CD4-positive, alpha-beta T cell treated with Interleukin-10 for 1 hour (primary cell): Measurements from ENCODE around the gene XRCC6.
"Not testable (repeated sequence)": the region's sequence is repeated elsewhere in the genome, so short reads cannot be mapped to it uniquely, and the experiment has no call there.

Experiments used
- DNase-seq: peaks from one replicate; pipeline ENCODE4 v3.0.0-alpha.2; 2020

XRCC6 gene

DNA sequence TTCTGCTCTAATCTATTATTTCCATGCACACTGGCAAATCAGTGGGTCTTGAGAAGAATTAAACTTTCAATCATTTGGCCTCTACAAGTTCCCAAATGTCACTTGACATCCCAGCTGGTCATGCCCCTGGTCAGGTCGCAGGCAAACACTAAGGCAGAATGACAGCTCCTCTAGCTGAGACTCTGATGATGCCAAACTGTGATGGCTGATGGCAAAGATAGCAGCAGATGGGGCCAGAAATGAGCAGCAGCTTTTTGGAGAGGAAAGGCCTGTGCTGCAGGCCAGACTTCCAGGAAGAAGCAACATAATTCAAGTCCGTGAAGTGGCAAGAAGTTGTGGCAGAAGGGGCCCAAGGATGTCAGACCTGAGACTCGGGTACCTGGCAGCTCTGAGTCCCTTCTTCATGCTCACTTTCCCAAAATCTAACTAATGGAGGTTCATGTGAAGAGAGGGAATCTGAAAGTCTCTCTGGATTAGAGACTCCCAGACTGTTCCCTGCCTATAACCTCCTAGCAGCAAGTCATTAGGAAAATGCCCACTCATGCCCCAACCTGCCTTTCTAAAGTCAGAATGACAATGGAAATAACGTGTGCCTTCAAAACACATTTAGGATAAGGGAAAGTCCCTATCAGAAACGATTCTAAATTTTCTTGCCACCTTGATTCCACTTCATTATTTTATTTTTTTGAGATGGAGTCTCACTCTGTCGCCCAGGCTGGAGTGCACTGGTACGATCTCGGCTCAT is 22.0 kb upstream of the XRCC6 start:
- DNase-seq, result no peak

DNA sequence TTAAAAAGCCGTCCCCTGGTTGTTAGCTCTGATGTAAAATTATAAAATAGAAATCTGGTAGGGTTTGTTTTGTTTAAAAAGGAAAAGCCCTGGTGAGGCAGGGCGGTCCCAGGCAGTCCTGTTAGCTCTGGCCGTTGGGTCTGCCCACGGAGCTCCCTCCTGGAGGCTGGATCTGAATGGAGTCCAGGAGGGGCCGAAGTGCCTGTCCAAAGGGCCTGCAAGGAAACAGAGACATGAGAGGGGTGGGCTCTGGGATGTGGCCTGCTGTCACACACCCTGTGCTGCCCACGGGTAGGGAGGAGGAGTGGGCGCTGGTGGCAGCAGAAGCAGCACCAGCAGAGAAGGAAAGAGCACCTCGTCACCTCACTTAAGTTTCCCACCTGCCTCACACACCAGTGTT is 20.1 kb upstream of the XRCC6 start:
- no peak for DNase-seq

DNA sequence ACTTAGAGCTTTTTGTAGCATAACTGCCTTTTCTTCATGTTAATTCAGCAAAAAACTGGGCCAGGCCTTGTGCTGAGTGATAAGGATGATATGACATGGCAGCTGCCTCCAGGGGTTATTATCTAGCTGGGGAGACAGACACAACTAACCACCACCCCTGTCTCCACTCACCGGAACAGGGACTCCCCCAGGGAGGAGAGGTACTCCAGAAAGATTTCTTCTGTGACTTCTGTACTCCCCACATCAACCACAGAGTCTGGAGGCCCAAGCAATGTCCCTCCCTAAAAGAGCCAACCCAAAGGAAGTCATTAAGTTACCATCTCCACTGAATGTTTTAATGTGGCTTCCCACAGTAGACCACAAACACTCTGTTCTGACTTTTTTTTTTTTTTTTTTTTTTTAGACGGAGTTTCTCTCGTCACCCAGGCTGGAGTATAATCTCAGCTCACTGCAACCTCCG is 17.2 kb upstream of the XRCC6 start:
- peak; percentile 83 for DNase-seq

DNA sequence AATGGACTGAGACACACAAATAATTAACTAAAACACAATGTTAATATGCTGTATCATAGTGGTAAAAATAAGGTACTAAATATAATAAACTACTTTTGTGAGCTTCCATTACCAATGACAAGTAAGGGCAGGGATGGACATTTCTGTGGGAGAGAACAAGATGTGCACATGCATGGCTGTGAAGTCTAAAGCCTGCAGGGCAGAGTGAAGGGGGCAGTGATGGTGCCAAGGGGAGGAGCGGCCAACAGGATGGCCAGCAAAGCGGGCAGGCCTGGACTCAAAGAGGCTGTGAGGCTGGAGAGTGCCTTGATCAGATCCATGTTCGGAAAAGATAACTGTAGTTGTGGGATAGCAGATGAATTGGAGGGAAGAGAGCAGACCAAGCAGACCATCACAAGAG is 12.7 kb upstream of the XRCC6 start:
- no peak for DNase-seq

DNA sequence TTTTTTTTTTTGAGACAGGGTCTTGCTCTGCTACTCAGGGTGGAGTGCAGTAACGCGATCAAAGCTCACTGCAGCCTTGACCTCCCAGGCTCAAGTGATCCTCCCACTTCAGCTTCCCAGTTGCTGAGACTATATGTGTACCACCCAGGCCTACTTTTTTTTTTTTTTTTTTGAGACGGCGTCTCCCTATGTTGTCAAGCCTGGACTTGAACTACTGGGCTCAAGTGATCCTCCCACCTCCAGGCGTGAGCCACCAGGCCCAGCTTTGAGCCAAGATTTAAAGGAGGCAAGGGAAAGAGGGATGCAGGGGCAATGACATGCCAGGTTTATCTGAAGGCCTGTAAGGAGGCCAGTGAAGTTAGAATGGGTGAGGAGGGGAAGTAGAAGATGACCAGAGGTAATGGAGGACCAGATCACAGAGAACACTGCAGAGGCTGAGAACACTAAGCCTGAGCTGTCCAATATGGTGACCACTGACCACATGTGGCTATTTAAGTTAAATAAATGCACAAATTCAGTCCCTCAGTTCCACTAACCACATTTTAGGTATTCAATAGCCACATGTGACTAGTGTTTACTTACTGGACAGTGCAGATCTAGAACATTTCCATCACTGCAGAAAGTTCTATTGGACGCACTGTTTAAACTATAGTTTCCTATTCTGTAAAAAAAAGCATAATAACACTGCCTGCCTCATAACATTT is 8.3 kb upstream of the XRCC6 start:
- no peak for DNase-seq

DNA sequence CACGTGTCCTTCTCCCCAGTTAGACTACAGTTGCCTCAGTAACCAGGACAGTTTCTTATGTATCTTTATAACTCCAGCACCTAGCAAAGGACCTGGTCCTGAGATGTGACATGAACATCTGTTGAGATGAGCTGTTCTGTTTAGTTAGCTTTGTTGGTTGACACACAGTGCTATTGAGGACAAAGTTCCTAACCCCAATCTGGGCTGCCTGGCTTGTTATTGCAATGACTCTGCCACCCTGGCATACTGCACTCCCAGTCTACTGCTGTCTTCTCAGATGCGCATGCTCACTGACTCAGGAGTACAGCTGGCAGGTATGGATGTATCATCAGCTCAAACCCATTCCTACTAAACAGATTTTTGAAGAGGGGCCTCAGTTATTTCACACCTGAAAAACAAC is 7.6 kb upstream of the XRCC6 start:
- no peak for DNase-seq

DNA sequence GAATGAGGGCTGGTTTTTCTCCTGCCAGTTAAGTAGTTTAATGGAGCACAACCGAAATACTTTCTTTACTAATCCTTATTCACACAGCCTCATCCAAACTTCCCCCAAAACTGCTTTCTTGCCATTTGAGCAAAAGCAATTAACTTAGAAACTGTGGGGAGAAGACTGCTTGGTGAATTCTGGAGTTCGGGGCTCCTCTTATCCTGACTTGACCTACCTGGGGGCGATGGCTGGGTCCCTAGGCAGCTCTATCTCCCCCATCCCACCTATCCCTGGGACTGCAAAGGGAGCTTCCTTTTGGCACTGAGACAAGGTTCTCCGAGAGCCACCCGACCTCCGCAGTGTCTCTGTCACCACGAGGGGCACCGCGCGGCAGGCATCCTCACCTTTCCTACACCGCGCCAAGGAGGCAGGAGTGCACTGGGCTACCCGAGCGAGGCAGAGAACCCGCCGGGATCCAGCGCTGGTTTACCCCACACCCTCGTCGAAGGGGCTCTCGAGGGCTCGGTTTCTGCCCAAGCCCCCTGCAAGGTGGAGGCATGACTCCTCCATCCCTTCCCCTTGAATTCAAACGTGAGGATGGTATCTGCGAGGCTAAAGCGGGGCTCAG is 1.0 kb upstream of the XRCC6 start:
- DNase-seq, result peak; percentile 43

DNA sequence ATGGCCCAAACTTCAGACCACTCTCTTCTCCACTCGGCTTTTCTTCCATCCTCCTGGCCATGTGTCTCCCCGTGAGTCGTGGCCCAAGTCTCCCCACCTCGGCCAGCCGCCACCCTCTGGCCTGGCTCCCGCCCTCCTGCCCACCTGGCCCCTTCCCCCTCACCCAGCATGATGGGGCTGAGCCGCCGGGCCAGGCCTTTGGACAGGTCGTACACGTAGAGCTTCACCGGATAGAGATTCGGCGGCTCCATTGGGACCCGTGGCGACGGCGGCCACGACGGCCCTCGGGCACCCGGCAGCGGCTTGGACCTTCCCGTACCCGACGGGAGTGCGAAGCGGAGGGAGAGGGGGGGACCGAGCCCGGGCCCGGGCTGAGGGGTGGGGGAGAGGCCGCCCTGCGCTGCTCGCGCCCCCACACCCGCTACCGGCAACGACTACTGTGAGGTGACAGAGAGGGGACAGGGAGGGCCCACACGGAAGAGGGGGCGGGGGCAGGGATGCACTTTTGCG is 451 bp upstream of the XRCC6 start, which contains the start of gene DESI1:
Gene DESI1 (minus strand): TSS at position 455 of the 510 bp plus-strand sequence. CDS start 204 bp downstream, at position 251.
- DNase-seq, result no peak

DNA sequence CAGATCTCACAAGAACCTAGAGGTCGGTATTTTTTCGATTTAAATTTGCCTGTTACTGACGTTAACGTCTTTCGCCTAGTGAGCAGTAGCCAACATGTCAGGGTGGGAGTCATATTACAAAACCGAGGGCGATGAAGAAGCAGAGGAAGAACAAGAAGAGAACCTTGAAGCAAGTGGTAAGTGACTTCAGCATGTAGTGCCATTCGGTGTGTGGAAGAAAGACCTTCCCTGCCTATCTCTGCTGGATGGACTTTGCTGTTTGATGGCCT is 750 bp downstream of the XRCC6 start:
- DNase-seq, result no peak

DNA sequence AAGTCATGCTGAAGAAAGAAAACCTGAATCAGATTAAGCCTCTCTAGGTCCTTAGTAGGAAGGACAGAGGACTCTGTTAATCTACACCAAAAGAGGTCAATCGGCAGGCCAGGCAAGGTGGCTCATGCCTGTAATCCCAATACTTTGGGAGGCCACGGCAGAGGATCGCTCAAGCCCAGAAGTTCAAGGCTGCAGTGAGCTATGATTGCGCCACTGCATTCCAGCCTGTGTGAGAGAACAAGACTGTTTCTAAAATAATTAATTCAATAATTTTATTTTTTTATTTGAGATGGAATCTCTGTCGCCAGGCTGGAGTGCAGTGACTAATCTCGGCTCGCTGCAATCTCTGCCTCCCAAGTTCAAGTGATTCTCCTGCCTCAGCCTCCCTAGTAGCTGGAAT is 4.5 kb downstream of the XRCC6 start:
- no peak for DNase-seq

DNA sequence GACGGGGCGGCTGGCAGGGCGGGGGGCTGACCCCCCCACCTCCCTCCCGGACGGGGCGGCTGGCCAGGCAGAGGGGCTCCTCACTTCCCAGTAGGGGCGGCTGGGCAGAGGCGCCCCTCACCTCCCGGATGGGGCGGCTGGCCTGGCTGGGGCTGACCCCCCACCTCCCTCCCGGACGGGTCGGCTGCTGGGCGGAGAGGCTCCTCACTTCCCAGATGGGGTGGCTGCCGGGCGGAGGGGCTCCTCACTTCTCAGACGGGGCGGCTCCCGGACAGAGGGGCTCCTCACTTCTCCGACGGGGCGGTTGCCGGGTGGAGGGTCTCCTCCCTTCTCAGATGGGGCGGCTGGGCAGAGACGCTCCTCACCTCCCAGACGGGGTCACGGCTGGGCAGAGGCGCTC is 10.0 kb downstream of the XRCC6 start:
- DNase-seq, result not testable (repeated sequence)

DNA sequence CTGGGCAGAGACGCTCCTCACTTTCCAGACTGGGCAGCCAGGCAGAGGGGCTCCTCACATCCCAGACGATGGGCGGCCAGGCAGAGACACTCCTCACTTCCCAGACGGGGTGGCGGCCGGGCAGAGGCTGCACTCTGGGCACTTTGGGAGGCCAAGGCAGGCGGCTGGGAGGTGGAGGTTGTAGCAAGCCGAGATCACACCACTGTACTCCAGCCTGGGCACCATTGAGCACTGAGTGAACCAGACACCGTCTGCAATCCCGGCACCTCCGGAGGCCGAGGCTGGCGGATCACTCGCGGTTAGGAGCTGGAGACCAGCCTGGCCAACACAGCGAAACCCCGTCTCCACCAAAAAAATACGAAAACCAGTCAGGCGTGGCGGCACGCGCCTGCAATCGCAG is 10.5 kb downstream of the XRCC6 start:
- not testable (repeated sequence) for DNase-seq

DNA sequence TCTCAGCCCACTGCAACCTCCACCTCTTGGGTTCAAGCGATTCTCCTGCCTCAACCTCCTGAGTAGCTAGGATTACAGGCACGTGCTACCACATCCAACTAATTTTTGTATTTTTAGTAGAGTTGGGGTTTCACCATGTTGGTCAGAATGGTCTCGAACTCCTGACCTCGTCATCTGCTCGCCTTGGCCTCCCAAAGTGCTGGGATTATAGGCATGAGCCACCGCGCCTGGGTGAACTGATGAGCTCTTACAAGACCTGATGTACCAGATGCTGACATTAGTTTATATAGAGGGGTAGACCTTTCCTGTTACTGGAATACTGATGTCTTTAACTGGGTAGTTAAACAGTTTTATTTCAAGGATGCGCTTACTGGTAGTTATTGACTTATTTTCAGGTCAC is 13.5 kb downstream of the XRCC6 start:
- not testable (repeated sequence) for DNase-seq

DNA sequence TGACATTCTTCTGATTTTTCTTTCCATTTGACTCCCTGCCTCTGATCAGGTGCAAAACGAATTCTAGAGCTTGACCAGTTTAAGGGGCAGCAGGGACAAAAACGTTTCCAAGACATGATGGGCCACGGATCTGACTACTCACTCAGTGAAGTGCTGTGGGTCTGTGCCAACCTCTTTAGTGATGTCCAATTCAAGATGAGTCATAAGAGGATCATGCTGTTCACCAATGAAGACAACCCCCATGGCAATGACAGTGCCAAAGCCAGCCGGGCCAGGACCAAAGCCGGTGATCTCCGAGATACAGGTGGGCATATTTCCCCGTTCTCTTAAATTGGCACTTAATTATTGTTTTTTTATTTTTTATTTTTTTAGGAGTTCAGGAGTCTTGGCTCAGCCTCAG is 15.4 kb downstream of the XRCC6 start:
- DNase-seq, result no peak

DNA sequence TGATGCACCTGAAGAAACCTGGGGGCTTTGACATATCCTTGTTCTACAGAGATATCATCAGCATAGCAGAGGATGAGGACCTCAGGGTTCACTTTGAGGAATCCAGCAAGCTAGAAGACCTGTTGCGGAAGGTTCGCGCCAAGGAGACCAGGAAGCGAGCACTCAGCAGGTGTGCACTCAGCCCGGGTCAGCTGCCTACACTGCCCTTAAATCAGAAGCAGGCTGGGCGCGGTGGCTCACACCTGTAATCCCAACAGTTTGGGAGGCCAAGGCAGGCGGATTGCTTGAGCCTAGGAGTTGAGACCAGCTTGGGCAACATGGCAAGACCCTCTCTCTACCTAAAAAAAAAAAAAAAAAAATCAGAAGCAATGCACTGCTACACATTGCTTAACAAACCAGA is 16.5 kb downstream of the XRCC6 start:
- DNase-seq, result not testable (repeated sequence)

DNA sequence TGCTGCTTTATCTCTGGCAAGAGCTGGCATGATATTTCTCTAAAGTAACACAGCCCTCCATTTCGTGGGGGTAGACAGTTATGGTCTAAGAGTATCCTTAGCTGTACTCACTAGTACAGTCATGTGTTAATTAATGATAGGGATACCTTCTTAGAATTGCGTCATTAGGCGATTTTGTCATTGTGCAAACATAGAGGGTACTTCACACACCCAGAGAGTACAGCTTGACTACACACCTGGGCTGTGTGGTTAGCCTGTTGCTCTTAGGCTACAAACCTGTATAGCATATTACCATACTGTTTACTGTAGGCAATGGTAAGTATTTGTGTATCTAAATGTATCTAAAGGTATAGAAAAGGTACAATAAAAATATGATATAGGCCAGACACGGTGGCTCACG is 17.0 kb downstream of the XRCC6 start:
- DNase-seq, result no peak

DNA sequence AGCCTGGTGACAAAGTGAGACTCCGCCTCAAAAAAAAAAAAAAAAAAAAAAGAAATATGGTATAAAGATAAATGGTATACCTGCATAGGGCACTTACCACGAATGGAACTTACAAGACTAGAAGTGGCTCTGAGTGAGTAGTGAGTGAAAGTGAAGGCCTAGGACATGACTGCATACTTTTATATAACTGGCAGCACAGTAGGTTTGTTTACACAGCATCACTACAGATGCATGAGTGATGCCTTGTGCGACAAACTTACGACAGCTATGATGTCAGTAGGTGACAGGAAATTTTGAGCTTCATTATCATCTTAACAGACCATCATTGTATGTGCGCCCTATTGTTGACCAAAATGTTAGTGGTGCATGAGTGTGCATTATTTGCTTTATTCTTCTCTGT is 17.7 kb downstream of the XRCC6 start:
- no peak for DNase-seq

DNA sequence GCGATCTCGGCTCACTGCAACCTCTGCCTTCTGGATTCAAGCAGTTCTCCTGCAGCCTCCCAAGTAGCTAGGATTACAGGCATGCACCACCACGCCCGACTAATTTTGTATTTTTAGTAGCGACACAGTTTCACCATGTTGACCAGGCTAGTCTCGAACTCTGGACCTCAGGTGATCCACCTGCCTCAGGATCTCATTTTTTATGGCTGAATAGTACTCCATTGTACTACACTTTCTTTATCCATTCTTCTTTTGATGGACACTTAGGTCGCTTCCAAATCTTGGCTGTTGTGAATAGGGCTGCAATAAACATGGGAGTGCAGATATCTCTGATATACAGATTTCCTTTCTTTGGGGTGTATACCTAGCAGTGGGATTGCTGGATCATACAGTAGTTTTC is 20.8 kb downstream of the XRCC6 start:
- no peak for DNase-seq

DNA sequence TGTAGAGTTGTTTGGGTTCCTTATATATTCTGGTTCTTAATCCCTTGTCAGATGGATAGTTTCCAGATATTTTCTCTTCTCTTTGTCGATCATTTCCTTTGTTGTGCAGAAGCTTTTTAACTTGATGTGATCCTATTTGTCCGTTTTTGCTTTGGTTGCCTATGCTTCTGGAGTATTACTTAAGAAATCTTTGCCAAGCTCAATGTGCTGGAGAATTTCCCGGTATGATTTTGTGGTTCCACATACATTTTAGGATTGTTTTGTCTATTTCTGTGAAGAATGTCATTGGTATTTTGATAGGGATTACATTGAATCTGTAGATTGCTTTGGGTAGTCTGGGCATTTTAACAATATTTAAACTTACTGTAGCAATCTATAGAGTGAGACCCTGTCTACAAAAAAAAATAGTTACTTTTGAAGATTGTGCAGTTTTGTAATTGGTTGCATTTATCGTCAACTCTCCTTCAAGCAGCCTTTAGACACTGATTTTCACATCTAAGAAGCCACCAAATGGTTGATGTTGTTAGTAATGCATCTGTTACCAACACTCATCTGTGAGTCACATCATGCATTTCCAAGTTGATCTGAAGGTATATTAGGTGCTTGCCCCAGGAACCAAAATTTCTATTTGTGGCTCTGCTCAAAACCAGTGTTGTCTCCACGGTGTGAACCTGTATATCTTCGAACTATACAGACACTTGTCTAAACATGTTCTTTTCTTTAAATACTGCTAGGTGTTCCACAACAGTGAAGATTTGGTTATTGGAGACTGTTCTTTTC is 21.4 kb downstream of the XRCC6 start:
- DNase-seq, result no peak

DNA sequence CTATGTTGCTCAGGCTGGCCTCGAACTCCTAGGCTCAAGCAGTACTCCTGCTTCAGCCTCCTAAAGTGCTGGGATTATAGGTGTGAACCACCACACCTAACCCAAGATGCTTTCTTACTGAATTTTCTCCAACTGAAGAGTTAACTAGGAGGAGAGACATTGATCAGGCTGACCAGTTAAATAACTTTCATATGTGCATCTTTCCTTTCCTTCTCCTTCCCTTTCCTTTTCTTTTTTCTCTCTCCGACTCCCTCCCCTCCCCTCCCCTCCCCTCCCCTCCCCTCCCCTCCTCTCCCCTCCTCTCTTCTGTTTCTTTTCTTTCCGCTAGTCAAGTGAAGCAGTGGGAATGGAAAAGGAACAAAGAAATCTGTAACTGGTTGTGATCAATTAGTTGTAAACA is 26.7 kb downstream of the XRCC6 start:
- DNase-seq, result no peak

DNA sequence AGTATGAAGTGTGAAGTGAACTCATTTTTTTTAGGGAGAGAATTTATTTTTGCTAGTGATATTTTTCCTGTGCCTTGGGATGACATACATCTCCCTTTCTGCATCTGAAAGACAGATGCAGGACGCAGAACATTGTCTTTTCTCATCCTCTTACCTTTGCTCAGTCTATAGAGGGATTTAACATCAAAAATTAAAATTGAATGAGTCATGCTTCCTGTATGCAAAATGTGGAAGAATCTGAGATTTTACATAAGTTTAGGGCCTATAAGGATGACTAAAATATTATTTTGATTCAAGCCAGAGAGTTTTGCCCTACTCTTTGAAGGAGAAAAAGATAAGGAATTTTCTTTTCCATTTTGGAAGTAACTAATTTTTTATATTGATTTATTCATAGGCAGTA is 27.3 kb downstream of the XRCC6 start:
- DNase-seq, result no peak

DNA sequence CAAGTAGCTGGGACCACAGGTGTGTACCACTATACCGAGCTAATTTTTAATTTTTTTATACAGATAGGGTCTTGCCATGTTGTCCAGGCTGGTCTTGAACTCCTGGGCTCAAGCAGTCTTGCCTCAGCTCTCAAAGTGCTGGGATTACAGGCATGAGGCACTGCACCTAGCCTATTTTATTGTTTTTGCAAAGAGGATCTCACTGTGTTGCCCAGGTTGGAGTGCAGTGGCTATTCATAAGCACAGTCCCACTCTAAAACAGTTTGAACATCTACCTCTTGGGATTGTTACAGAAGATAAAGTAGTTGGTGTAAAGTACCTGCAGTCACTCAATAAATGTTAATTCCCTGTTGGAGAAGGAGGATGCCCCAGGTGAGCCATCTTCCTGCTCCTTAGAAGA is 29.1 kb downstream of the XRCC6 start:
- DNase-seq, result no peak

DNA sequence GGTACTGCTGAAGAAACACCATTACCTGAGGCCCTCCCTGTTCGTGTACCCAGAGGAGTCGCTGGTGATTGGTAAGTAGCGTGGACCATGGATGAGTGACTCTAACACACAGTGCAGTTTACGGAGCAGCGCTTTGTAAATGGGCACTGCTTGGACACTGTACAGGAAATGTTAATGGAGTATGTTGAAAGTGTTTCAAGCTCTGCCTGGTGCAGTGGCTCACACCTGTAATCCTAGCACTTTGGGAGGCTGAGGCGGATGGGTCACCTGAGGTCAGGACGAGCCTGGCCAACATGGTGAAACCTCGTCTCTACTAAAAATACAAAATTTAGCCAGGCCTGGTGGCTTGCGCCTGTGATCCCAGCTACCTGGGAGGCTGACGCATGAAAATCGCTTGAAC is 29.7 kb downstream of the XRCC6 start:
- no peak for DNase-seq
